H1 (cell line): Measurements from ENCODE around the gene DNAJB13. TPM values are rescaled to one million over a fixed set of nuclear protein-coding genes. Genes with fewer than 3 reads are reported as not detected.

Experiments
- CTCF ChIA-PET: fragments of 300-600 bp; sonication (Branson Sonifier 250); formaldehyde crosslinking; loops from one replicate; lab custom pipeline; 2021; ENCODE audit not compliant: partially characterized antibody; lab: Charles Lee
- POLR2A ChIA-PET: fragments of 300-600 bp; sonication (Branson Sonifier 250); formaldehyde crosslinking; loops from one replicate; lab custom pipeline; 2021; ENCODE audit warnings: inconsistent platforms; ENCODE audit not compliant: partially characterized antibody; lab: Charles Lee
- DNase-seq, 2 experiments: peaks; one replicate each; pipeline versions ENCODE4 v3.0.0 to v3.0.0-alpha.2; 2010 to 2022; ENCODE audit warnings: low spot score in 2 of 2, low read depth in 1 of 2, mixed read lengths in 1 of 2
- FAIRE-seq: peaks from 2 replicates; lab custom pipeline; 2011; peaks lifted over from hg19 to GRCh38; lab: Jason Lieb, UNC
- H2AFZ ChIP-seq: 2 replicates; pipeline ENCODE4 v1.8.1; 2012; ENCODE audit warnings: low read length, inconsistent platforms
- H2AK5ac ChIP-seq: 2 replicates; pipeline ENCODE4 v1.6.1; 2013; ENCODE audit warnings: low read depth, low read length
- H2BK120ac ChIP-seq: replicated peaks from 2 replicates; pipeline ENCODE3; 2013; ENCODE audit warnings: low read depth, low read length, inconsistent platforms
- H2BK12ac ChIP-seq: 2 replicates; pipeline ENCODE4 v1.6.1; 2013; ENCODE audit warnings: low read depth, low read length
- H2BK15ac ChIP-seq: 2 replicates; pipeline ENCODE4 v1.6.1; 2013; ENCODE audit warnings: low read length
- H2BK20ac ChIP-seq: 2 replicates; pipeline ENCODE4 v1.6.1; 2013; ENCODE audit warnings: low read length
- H2BK5ac ChIP-seq: 2 replicates; pipeline ENCODE4 v1.6.1; 2013; ENCODE audit warnings: low read depth, low read length
- H3K14ac ChIP-seq: 2 replicates; pipeline ENCODE4 v1.6.1; 2013; ENCODE audit warnings: inconsistent platforms; ENCODE audit not compliant: insufficient read length
- H3K18ac ChIP-seq: 2 replicates; pipeline ENCODE4 v1.6.1; 2013; ENCODE audit warnings: low read length; ENCODE audit errors: extremely low read depth
- H3K23ac ChIP-seq: 2 replicates; pipeline ENCODE4 v1.6.1; 2013; ENCODE audit warnings: inconsistent platforms; ENCODE audit not compliant: insufficient read length
- H3K23me2 ChIP-seq: 2 replicates; pipeline ENCODE4 v1.6.1; 2013; ENCODE audit warnings: low read depth, low read length
- H3K27ac ChIP-seq: 2 replicates; pipeline ENCODE4 v1.6.1; 2011; ENCODE audit warnings: low read depth, low read length, inconsistent platforms
- H3K27me3 ChIP-seq, 4 experiments: replicated peaks in 1 of 4; 1 replicate in 1 of 4; 2 replicates in 3 of 4; pipeline versions ENCODE4 v1.6.1 to v1.8.1; 2011 to 2013; ENCODE audit warnings: low read length in 3 of 4, mild to moderate bottlenecking in 3 of 4, inconsistent platforms in 2 of 4, mixed read lengths in 2 of 4, moderate library complexity in 1 of 4; ENCODE audit not compliant: control insufficient read depth in 3 of 4, insufficient read depth in 3 of 4; ENCODE audit errors: extremely low read depth in 1 of 4
- H3K36me3 ChIP-seq, 4 experiments: 2 replicates each; pipeline versions ENCODE4 v1.6.1 to v1.8.1; 2011 to 2013; ENCODE audit warnings: mild to moderate bottlenecking in 4 of 4, low read length in 3 of 4, moderate library complexity in 2 of 4, control low read depth in 1 of 4, inconsistent platforms in 1 of 4; ENCODE audit not compliant: insufficient read depth in 4 of 4, control insufficient read depth in 2 of 4
- H3K4ac ChIP-seq: replicated peaks from 2 replicates; pipeline ENCODE3; 2013; ENCODE audit warnings: low read length, low read depth, mixed read lengths, inconsistent platforms; ENCODE audit not compliant: insufficient read length
- H3K4me1 ChIP-seq, 4 experiments: replicated peaks in 1 of 4; 1 replicate in 1 of 4; 2 replicates in 3 of 4; pipeline versions ENCODE4 v1.6.1 to v1.8.1; 2011 to 2013; ENCODE audit warnings: low read length in 3 of 4, inconsistent platforms in 2 of 4, mixed read lengths in 1 of 4; ENCODE audit not compliant: insufficient read depth in 4 of 4, control insufficient read depth in 3 of 4
- H3K4me2 ChIP-seq, 2 experiments: 2 replicates each; pipeline versions ENCODE4 v1.6.1 to v1.8.1; 2011 to 2013; ENCODE audit warnings: low read depth in 2 of 2, low read length in 2 of 2, control low read depth in 1 of 2, inconsistent platforms in 1 of 2, mild to moderate bottlenecking in 1 of 2; ENCODE audit not compliant: insufficient read depth in 1 of 2
- H3K4me3 ChIP-seq, 4 experiments: fragments of 200-600, 300-600 bp in 1 of 4; sonication (generic), shearing (Covaris generic), sonication (Bioruptor Twin) in 1 of 4; 2 replicates each; pipeline versions ENCODE4 v1.5.1 to v1.8.1; 2011 to 2016; ENCODE audit warnings: low read length in 4 of 4, low read depth in 3 of 4, control low read depth in 2 of 4, inconsistent platforms in 2 of 4, mild to moderate bottlenecking in 2 of 4, mixed read lengths in 1 of 4, moderate library complexity in 1 of 4; ENCODE audit not compliant: insufficient read depth in 2 of 4; ENCODE audit errors: extremely low read depth in 1 of 4
- H3K56ac ChIP-seq: replicated peaks from 2 replicates; pipeline ENCODE3; 2013; ENCODE audit warnings: low read depth, mild to moderate bottlenecking, mixed read lengths, low read length, inconsistent platforms; ENCODE audit not compliant: insufficient read length
- H3K79me1 ChIP-seq: 2 replicates; pipeline ENCODE4 v1.6.1; 2013; ENCODE audit warnings: low read depth, low read length, control low read depth
- H3K79me2 ChIP-seq, 2 experiments: 2 replicates each; pipeline versions ENCODE4 v1.6.1 to v1.8.1; 2012 to 2013; ENCODE audit warnings: low read length in 2 of 2, mild to moderate bottlenecking in 2 of 2, inconsistent platforms in 1 of 2; ENCODE audit not compliant: insufficient read depth in 2 of 2, control insufficient read depth in 1 of 2
- H3K9ac ChIP-seq, 4 experiments: replicated peaks in 1 of 4; 1 replicate in 1 of 4; 2 replicates in 3 of 4; pipeline versions ENCODE4 v1.6.1 to v1.8.1; 2011 to 2013; ENCODE audit warnings: low read depth in 3 of 4, low read length in 3 of 4, control low read depth in 2 of 4, mild to moderate bottlenecking in 2 of 4, moderate library complexity in 2 of 4, inconsistent platforms in 1 of 4; ENCODE audit errors: extremely low read depth in 1 of 4
- H3K9me3 ChIP-seq, 2 experiments: 2 replicates each; pipeline versions ENCODE4 v1.6.1 to v1.8.1; 2012 to 2013; ENCODE audit warnings: mild to moderate bottlenecking in 2 of 2, moderate library complexity in 2 of 2, control low read depth in 1 of 2, inconsistent platforms in 1 of 2, low read depth in 1 of 2, low read length in 1 of 2, mixed read lengths in 1 of 2; ENCODE audit not compliant: insufficient read depth in 2 of 2
- H4K20me1 ChIP-seq, 2 experiments: replicated peaks in 1 of 2; 2 replicates each; pipeline versions ENCODE3 to v1.8.1; 2011 to 2013; ENCODE audit warnings: inconsistent platforms in 2 of 2, low read length in 2 of 2, mild to moderate bottlenecking in 1 of 2; ENCODE audit not compliant: insufficient read depth in 2 of 2, control insufficient read depth in 1 of 2
- H4K5ac ChIP-seq: 2 replicates; pipeline ENCODE4 v1.6.1; 2013; ENCODE audit warnings: low read length, low read depth, mixed read lengths, inconsistent platforms; ENCODE audit not compliant: insufficient read length
- H4K8ac ChIP-seq: 2 replicates; pipeline ENCODE4 v1.8.0; 2013; ENCODE audit warnings: mild to moderate bottlenecking, moderate library complexity, low read length, inconsistent platforms; ENCODE audit not compliant: insufficient read depth; ENCODE audit errors: extremely low read depth
- H4K91ac ChIP-seq: replicated peaks from 2 replicates; pipeline ENCODE3; 2013; ENCODE audit warnings: low read length, mixed read lengths, inconsistent platforms; ENCODE audit not compliant: insufficient read length
- EP300 ChIP-seq, 2 experiments: IDR thresholded peaks; 1 replicate in 1 of 2; 2 replicates in 1 of 2; pipeline ENCODE4 v1.6.1; 2011 to 2012; ENCODE audit warnings: low read depth in 2 of 2, low read length in 2 of 2, mild to moderate bottlenecking in 2 of 2, borderline replicate concordance in 1 of 2, inconsistent platforms in 1 of 2, moderate library complexity in 1 of 2
- SP2 ChIP-seq: IDR thresholded peaks from 2 replicates; pipeline ENCODE4 v1.6.1; 2012; ENCODE audit warnings: mild to moderate bottlenecking, low read length, inconsistent platforms
- SP4 ChIP-seq: IDR thresholded peaks from 2 replicates; pipeline ENCODE4 v1.6.1; 2012; ENCODE audit warnings: low read length, inconsistent platforms
- WGBS, 2 experiments: shearing (Covaris generic) in 1 of 2; methylation state at CpG; one replicate each; pipeline versions ENCODE4 v1.1.6 to v1.1.7; 2013 to 2015; ENCODE audit warnings: low lambda C conversion rate in 2 of 2, mixed read lengths in 2 of 2, inconsistent platforms in 1 of 2, low coverage in 1 of 2, missing lambda C conversion rate in 1 of 2; ENCODE audit not compliant: insufficient replicate concordance in 2 of 2, insufficient coverage in 1 of 2, insufficient read length in 1 of 2; ENCODE audit errors: extremely low coverage in 1 of 2, missing lambda C conversion rate in 1 of 2; 5-methylcytosine and 5-hydroxymethylcytosine counted together
- polyA plus RNA-seq, 7 experiments: library from polyadenylated mRNA; depleted of rRNA in 3 of 7; stranded (reverse) in 5 of 7; unstranded in 2 of 7; fragments of >200 nt in 5 of 7; fragments of 200-250 nt in 2 of 7; gene quantifications; 1 replicate in 5 of 7; 2 replicates in 1 of 7; 4 replicates in 1 of 7; pipeline versions ENCODE4 v1.2.1 to v1.2.3, GENCODE V29; 2011 to 2013; ENCODE audit warnings: missing spikeins in 2 of 7, mixed read lengths in 2 of 7
- total RNA-seq: library from RNA; stranded (reverse); fragmentation: NEBNext Ultra II Directional; extraction: Animal tissue kit (Norgen Biotek cat#: 25700); gene quantifications from 2 replicates; pipeline ENCODE4 v1.2.1, GENCODE V29; 2021

The DNAJB13 gene
- total and polyA plus RNA-seq, 2 of the 8 experiments (the other 6 are each of a cell fraction or from before 2014, with no cell fraction given) = 0.27 TPM; not detected in 1

- no peak for FAIRE-seq
Measured at GRCh38 chr11:73976451-73977151, 25.8 kb downstream of the DNAJB13 start.

More at GRCh38 chr11:73976451-73977151, 25.8 kb downstream of the DNAJB13 start:
- Histone ChIP-seq H3K27ac (no peak overlapping the region), H3K79me1 (peaks cover 2% of the 10 kb centered on the region; the same call in 1 of the 2 replicates), H2AK5ac (no peak overlapping the region), H4K5ac (no peak overlapping the region), H3K9ac (no peak overlapping the region), H3K56ac (no peak overlapping the region), H2BK12ac (no peak overlapping the region), H2BK120ac (no peak overlapping the region), H3K27me3 (no peaks in the 10 kb centered on the region), H4K8ac (no peak overlapping the region), H3K14ac (no peak overlapping the region), H2AFZ (no peak overlapping the region), H3K4me2 (no peak overlapping the region), H2BK5ac (no peak overlapping the region), H4K20me1 (peaks cover 0 to 9% of the 10 kb centered on the region in 2 experiments), H2BK15ac (no peak overlapping the region), H3K23ac (no peak overlapping the region), H3K4me1 (peaks cover 6 to 11% (median 8%) of the 10 kb centered on the region in 4 experiments; a peak in 6 of 7 replicates), H3K23me2 (no peaks in the 10 kb centered on the region), H3K79me2 (peaks cover 0 to under 1% of the 10 kb centered on the region in 2 experiments; a peak in 1 of 4 replicates), H2BK20ac (no peak overlapping the region), H4K91ac (no peak overlapping the region), H3K4me3 (no peak overlapping the region), H3K4ac (no peak overlapping the region), H3K36me3 (peaks cover 20 to 67% (median 37%) of the 10 kb centered on the region in 4 experiments), H3K9me3 (no peaks in the 10 kb centered on the region), H3K18ac (no peak overlapping the region)
- ChIA-PET POLR2A (interaction anchor here (0.9 to 2.2 kb wide), 3 partner anchors 10 to 31 kb away, joined by 3 to 11 read pairs (median 3); no protein-coding TSS in a partner anchor), CTCF (interaction anchor here (0.9 kb wide), 1 partner anchor 12 kb away, joined by 4 read pairs; no protein-coding TSS in a partner anchor)
- TF ChIP-seq SP2 (no peak), SP4 (no peak), EP300 (IDR thresholded peaks at IDR 0.05; ENCODE audit: borderline replicate concordance in 1 of 2, low read depth in 2 of 2, low read length in 2 of 2) (no peak)
- DNase-seq = no peak
- 93% methylated on average over 14 of the region's 14 CpGs; no CpG with 5 or more reads in 1 of the 2 experiments for WGBS, 2 experiments
